Stimulated activated CD8-positive, alpha-beta memory T cell treated with anti-CD3 and anti-CD28 coated beads, Interleukin-4, amount 100 ng/mL, for 4 hours (primary cell): Measurements from ENCODE around the gene HK1.
"Not testable (repeated sequence)": the region's sequence is repeated elsewhere in the genome, so short reads cannot be mapped to it uniquely, and the experiment has no call there.

ENCODE experiments used
- DNase-seq, 2 donors: peaks; one replicate each; pipeline ENCODE4 v3.0.0-alpha.2; 2020; ENCODE audit warnings: low read depth in 2 of 2, low spot score in 1 of 2

The HK1 gene

DNA sequence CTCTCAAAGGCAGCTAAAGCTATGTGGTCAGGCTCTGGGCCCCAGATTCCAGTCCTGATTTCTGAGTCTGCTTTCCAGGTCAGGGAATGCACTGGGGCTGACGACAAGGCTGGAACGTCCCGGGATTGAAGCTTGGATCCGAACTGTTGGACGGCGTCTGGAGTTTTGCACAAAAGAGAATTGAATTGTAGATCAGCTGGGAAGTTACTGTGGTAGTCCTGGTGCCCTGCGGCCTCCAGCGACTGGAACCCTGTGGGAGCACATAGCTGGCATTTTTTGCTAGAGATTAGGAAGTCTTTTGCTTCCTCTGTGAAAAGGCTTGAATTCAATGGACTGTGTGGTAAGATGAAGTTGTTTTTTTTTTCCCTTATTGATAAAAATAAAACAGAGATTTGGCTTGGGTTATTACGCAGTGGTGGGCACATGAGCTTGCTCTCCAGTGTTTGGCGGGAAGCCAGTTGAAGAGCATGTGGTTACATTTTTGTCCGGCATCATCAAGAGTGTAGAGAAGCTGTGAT is at the start of gene HK1:
Gene HK1 (plus strand): TSS at position 51 of the 518 bp plus-strand sequence.
- DNase-seq = no peak

DNA sequence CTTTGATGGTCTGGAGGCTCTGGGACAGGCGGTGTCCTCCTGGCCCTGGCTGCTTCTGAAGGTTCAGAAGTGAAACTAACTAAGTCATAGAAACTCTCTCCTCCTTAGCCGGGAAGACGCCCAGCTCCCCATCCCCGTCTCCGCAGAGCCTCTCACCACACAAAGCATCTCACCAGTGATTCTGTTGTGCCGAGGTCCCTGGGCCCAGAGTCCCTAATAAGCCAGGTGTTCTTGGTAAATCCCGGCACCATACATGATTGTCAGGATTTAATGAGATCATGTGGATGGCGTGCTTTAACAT is 48.7 kb upstream of the HK1 start:
- DNase-seq = no peak

DNA sequence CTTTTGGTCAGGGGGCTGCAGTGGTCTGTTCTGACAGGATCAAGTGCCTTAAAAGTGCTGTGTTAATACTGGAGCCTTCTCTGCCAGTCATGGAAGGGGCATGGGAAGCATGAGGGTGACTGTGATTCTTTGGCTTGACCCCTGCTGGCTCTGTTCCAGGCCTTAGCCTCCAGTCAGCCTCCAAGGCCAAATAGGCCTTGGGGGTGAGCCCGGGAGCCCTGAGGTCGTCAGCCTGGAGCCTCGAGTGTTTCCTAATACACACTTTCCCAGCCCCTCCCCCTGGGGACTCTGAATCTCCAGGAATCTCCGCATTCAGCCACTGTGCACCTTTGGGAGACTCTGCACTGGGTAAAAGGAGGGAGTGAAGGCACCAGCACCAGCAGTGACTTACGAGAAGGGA is 48.2 kb upstream of the HK1 start:
- no peak for DNase-seq

DNA sequence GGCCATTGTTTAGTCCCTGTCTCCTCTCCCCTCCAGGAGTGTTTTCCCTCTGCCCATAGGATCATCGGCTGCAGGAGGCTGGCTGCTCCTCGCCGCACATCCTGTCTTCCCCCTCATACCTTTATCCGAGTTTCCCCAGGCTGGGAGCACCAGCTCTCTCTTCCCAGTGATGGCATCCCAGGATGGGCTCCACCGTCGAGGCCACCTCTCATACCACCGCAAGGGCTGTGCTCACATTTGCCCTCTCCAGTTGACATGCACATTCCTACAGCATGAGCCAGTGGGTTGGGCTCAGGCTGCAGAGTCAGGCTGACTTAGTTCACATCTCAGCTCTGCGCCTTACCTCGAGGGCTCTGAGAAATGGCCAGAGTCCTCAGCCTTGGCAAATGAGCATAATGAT is 46.0 kb upstream of the HK1 start:
- DNase-seq = no peak

DNA sequence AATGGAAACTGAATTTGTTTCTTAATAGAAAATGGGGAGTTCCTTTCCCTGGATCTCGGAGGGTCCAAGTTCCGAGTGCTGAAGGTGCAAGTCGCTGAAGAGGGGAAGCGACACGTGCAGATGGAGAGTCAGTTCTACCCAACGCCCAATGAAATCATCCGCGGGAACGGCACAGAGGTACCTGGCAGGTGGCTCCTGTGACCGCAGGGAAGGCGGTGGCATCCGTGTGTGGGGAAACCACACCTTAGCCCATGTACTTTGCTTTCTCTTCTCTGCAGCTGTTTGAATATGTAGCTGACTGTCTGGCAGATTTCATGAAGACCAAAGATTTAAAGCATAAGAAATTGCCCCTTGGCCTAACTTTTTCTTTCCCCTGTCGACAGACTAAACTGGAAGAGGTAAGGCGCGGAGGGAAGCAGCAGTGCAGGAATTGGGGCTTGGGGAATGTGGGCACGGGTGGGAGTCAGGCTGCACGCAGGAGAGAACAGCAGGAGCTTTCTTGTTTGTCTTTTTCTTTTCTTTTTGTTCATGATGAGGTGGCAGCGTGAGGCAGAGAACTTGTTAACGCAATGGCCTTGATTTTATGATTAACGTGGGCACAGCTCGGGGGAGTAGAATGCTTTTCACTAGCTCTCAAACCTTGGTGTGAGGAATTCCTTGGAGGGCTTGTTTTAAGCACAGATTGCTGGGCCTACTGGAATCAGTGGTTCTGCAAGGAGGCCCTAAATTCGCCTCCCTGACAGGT is 45.4 kb upstream of the HK1 start:
- DNase-seq = no peak

DNA sequence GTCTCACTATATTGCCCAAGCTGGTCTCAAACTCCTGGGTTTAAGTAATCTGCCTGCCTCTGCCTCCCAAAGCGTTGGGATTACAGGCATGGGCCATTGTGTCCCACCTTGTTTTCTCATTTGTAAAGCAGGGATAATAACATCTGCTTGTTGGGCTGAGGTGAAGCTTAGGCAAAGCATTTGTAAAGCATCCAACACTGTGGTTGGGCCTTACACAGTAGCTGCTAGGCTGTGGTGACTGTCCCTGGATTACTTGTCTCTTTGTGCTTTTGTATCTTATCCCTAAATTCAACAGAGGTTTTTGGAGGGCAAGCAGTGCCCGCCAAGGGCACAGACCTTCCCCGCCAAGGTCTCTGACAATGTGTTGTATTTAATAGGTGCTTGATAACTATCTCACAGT is 43.8 kb upstream of the HK1 start:
- no peak for DNase-seq

DNA sequence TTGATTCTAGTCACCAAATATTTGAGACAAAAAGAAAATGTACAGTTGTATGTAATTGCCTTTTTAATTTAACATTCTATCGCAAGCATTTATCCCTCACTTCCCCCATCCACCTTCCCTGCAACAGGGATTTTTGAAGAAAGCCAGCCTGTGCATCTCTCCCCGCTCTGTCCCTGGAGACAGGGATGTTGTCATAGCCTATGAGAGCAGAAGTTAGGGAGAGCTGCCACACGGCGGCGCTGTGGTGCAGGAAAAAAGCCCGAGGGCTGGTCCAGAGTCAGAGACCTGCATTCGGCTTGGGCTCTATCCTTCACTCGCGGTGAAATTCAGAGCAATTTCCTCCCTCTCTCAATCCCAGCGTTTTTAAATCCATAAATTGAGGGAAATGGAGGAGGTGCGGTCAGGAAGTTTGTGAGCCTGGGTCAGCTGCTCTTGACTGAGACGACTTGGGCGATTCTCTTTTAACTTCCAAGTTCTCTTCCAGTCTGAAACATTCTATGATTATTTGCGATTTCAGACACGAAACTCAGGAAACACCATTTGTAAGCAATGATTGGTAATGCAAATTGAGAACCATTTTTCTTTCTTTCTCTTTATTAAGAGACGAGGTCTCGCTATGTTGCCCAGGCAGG is 40.7 kb upstream of the HK1 start:
- DNase-seq = peak; percentile 59 to 79

DNA sequence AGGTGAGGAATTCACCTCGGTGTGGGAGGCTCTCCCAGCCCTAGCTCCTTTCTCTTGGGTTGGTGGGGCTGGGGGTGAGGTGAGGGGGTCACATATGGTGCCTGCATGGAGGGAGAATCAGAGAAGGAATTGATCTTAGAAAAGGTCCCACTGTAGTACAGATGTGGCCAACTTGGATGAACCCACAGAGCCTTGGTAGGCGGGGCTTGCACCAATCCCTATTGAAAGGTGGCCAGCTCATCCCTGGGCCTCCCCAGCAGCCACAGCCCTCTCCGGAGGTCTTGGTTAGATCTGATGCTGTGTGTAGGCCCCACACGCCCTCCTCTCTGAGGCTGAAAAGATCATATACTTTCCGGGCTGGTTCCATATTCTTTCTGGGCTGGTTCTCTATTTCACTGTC is 39.2 kb upstream of the HK1 start:
- no peak for DNase-seq

DNA sequence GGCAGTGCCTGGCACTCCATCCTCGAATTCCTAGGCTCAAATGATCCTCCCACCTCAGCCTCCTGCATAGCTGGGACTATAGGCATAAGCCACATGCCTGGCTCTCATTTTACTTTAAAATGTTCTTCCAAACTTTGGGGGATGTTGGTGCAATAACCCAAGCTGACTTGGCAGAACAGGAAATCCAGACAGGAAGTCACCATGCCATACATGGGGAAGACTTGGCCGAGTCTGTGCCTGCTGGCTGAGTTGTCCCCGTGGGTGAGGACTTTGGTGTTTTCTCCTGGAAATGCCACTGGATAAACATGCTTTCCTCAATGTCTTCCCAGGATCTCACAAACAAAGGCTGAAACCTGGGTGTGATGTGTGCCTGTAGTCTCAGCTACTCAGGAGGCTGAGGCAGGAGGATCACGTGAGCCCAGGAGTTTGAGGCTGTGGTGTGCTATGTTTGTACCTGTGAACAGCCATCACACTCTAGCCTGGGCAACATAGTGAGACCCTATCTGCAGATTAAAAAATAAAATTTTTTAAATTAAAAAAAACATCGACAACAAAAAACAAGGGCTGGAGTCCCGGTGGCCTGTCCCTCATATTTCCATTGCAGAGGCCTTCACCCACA is 38.4 kb upstream of the HK1 start:
- DNase-seq = no peak

DNA sequence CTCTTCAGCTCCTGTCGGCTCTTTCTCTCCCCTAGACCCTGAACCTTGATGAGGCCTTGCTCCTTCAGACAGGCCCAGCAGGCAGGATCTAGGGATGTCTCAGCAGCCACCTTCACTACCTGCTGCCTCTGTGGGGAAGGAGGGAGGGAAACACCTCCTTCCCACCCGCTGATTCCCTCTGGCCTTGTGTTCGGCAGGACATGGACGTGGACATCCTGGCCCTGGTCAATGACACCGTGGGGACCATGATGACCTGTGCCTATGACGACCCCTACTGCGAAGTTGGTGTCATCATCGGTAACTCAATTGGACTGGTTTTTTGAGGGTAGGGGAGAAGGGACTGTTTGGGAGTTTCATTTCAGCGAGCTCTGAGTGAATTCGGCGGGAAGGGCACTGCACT is 37.8 kb upstream of the HK1 start:
- DNase-seq = no peak

DNA sequence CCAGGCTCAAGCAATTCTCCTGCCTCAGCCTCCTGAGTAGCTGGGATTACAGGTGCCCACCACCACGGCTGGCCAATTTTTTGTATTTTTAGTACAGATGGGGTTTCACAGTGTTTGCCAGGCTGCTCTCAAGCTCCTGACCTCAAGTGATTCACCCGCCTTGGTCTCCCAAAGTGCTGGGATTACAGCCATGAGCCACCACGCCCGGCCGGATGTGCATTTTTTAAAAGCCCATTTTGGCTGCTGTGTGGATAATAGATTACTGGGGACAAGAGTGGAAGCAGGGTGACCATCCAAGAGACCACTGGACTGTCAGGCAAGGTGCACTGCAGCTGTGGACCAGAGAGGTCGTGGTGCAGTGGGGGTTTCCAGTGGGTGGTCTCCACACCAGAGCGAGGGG is 36.7 kb upstream of the HK1 start:
- DNase-seq = no peak

DNA sequence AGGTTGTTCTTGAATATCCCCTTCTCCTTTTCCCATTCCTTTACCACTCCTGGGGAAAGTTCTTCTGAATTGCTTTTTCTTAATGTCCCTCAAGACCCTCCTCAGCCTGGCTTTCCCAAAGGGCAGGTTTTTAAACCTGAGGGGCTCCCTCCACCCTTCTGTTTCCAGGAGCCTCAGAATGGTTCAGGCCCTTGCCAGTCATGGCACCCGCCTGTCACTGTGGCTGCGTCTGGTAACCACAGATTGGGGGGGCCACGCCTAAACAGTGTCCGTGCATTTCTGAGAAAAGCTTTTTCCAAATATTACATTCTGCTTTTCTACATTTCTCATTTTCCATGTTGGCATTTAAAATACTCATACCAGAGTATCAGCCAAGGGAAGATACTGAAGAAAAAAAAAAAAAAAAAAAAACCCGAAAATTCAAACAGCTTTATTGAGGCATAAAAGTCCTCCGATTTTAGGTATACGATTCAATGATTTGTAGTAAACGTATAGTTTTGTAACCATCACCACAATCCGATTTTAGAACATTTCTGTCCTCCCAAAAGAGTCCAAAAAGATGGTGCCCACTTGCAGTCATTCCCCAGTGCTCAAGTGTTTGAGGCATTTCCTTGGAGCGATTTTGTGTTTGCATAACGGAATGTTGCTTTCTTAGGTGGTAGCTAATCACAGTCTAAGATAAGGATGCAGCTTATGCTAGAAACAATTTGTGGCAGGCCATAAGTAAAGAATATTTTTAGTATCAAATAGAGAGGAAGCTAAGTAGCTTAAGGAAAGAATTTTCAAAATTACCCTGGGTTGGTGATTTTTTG is 36.0 kb upstream of the HK1 start:
- DNase-seq = no peak

DNA sequence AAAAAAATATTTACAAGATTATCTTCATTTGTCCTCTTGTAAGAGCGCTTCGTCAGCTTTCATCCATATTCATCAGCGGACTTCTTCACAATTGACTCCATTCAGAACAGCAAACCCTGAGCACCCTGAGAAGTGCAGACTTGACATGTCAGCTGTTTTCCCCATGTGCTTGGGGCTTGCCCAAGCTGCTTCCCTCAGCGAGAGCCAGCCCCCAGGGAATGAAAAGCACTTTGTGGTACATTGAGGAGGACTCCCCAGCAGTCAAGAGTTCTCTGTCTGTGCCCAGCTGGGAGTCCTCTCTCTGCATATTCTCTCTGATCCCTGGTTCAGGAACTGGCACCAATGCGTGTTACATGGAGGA is 35.5 kb upstream of the HK1 start:
- no peak for DNase-seq

DNA sequence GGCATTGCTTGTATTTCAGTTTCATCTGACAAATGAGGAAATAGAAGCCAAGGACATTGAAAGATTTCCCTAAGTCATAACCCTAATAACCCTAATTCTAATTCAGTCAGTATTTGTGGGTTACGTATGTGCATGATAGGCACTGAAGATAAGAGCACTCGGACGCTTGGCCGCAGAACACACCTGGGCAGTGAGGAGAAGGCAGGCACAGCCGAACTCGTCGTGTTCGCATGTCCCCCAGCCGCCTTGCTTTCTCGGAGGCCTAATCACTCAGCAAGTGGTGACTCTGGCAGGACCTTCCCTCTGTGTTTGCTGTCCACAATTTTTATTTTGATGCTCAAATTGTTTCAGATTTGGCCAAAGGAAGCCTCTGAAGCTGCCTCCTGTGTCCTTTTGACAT is 34.5 kb upstream of the HK1 start:
- DNase-seq = no peak

DNA sequence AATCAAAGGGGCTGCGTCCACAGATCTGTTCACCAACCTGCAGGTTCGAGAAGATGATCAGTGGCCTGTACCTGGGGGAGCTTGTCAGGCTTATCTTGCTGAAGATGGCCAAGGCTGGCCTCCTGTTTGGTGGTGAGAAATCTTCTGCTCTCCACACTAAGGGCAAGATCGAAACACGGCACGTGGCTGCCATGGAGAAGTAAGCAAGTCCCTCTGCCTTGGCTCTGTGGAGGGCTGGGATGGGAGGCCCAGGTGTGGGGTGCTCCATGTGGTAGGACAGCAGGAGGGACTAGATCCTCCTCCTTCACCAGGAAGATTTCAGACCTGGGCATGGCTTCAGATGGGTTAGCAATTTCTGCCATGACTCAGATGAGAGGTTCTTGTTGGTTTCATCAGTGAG is 32.3 kb upstream of the HK1 start:
- no peak for DNase-seq

DNA sequence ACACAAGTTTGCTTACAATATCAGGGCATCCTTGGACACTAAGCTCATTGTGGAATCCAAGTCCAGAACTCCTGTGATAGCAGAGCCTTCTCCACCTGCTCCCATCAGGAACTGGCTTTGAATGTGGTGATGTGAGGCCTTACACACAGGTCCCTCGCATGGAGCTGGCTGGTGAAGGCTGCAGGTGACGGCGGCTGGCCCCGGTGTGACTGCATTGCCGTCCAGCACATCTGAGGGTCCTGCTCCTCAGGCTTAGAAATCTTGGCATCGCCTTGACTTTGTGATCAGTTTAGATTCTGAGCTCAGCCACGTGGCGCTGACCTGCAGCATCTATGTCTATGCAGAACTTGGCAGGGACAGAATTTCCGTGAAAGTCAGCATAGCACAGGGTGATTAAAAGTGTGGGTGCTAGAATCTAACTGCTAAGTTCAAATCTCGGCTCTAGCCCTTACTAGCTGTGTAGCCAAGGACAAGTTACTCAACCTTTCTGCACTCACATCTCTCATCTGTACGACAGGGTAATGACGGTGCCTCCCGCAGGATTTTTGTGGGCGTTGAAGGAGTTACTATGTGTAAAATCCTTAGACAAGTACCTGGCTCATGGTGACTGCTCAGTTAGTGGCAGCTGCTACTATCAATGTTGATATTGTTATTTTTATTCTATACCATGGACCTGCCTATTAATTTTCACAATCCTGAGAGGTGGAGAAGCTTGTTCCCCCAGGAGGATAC is 31.5 kb upstream of the HK1 start:
- DNase-seq = no peak

DNA sequence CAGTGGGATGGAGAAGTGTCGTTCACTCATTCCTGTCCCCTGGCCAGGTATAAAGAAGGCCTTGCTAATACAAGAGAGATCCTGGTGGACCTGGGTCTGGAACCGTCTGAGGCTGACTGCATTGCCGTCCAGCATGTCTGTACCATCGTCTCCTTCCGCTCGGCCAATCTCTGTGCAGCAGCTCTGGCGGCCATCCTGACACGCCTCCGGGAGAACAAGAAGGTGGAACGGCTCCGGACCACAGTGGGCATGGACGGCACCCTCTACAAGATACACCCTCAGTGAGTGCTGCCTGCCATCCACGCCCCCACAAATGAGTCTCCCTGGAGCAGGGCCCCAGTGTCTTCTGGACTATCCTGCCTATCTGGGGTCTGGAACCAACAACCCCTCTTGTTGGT is 31.0 kb upstream of the HK1 start:
- DNase-seq = no peak

DNA sequence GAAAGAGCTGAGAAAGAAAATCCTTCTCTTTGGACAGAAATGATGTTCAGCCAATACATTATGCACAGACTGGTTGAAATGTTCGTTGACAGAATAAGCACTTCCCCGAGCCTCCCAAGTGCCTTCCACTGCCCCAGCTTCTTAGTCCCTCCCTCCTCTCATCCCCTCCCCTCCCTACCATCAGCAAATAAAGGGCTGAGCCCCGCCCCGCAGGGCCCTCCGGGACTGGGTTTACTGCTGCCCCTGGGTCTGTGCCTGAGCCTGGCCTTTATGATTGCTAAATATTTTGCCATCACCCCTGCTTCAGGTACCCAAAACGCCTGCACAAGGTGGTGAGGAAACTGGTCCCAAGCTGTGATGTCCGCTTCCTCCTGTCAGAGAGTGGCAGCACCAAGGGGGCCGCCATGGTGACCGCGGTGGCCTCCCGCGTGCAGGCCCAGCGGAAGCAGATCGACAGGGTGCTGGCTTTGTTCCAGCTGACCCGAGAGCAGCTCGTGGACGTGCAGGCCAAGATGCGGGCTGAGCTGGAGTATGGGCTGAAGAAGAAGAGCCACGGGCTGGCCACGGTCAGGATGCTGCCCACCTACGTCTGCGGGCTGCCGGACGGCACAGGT is 30.1 kb upstream of the HK1 start:
- no peak for DNase-seq

DNA sequence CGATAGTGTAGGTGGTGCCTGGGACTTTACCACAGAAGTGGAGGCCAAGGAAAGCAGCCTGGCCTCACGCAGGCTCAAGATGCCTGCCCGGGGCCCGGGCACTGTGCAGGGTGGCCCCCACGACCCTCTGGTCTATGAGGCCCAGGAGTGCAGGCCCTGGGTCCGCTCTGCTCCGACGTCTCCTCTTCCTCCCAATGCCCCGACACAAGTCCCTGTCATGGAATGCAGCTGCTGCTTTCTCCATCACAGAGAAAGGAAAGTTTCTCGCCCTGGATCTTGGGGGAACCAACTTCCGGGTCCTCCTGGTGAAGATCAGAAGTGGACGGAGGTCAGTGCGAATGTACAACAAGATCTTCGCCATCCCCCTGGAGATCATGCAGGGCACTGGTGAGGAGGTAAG is 28.3 kb upstream of the HK1 start:
- DNase-seq = no peak

DNA sequence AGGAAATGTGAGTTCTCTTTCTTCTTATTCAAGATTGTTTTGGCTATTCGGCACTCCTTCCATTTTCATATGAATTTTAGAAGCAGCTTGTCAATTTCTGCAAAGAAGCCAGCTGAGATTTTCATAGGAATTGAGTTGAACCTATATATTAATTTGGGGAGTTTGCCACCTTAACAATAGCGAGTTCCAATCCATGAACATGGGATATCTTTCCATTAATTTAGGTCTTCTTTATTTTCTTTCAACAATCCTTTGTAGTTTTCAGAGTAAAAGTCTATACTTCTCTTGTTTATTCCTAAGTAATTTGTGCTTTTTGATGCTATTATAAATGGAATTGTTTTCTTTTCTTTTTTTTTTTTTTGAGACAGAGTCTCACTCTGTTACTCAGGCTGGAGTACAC is 26.9 kb upstream of the HK1 start:
- not testable (repeated sequence) for DNase-seq

DNA sequence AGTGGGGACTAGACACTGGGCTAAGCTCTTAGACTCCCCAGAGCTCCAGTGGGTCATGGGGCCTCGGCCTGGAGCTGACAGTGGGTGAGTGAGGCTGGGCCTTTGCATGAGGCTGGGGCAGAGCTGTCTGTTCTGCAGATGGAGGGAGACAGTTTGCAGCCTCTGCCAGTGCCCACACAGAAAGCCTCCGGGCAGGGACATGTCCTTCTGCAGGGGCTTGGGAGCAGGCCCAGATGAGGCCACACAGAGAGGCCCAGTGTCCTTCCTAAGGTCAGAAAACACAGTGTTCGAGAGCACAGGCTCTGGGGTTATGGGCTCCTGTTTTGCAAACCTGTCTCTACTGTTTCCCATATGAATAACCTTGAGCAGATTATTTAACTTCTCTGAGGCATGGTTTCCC is 25.1 kb upstream of the HK1 start:
- DNase-seq = no peak
